ENCODE measurements around the gene CTH.

The CTH gene

DNA sequence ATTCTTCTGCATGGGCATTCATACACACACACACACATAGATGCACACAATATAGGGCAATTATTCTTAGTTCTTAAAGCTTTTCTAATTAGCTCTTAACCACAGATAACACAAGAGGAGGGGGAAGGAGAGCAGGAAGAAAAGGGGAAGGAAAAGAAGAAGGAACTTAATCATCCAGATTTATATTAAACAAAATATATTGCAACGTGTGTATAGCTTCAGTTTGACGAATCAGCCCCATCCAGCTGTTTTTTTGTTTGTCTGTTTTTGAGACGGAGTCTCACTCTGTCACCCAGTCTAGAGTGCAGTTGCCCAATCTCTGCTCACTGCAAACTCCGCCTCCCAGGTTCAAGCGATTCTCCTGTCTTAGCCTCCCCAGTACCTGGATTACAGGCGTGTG, 34.9 kb upstream of the CTH start:
- H3K4me3 ChIP-seq (replicated peaks; ENCODE audit: low read depth, low read length), result no peak overlapping the region
- TF ChIP-seq CTCF (IDR thresholded peaks at IDR 0.05; ENCODE audit: low read depth, low read length, missing control alignments), result no peak
- no peak for DNase-seq (ENCODE audit: extremely low read depth, low read depth)

DNA sequence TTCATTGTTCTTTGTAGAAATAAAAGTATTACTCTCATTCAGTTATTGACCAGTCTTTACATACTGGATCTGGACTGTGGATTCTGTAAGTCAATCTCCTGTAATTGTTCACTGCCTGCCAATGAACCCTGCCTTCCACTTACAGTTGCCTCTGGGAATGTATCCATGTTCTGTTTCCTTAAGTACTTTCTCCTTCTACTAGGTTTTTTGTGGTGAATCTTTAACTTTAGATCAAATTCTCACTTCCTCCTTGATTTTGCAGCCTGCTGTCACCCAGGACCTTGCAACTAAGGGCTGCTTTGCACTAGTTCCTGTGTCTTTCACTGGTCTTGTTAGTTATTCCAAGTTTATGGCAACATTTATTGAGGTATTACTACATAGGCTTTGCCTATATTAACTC, 28.4 kb upstream of the CTH start:
- no peak for DNase-seq (ENCODE audit: extremely low read depth, low read depth)
- no peak overlapping the region for H3K4me3 ChIP-seq (replicated peaks; ENCODE audit: low read depth, low read length)
- no peak for TF ChIP-seq CTCF (IDR thresholded peaks at IDR 0.05; ENCODE audit: low read depth, low read length, missing control alignments)

DNA sequence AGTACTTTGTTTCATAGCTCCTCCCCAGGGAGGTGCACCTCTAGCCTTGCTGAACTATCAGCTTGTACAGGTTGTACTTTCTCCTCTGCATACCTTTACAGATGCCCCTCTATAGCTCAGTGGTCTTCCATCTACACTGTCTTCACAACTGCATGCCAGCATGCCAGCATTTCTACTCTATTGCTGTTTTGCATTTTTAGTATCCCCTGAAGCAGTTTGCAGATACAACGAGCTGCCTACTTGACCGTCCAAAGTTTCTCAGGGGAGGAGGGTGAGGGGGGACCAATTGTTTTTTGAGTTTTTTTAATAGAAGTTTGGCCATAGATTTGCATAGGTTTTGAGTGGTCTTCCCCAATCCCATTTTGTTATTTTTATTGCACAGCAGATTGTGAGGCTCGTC, 27.6 kb upstream of the CTH start:
- no peak for TF ChIP-seq CTCF (IDR thresholded peaks at IDR 0.05; ENCODE audit: low read depth, low read length, missing control alignments)
- no peak for DNase-seq (ENCODE audit: extremely low read depth, low read depth)

DNA sequence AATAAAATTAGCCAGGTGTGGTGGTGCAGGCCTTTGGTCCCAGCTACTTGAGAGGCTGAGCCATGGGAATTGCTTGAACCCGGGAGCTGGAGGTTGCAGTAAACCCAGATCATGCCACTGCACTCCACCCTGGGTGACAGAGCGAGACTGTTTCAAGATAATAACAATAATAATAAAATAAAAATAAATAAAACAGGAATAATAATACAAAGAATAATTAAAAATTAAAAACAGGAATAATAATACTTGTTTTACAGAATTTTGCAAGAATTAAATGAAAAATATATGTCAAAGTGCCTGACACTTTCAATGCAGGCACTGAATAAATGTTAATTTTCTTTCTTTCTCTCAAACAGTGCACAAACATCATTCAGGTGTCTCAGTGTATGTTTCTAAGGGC, 26.5 kb upstream of the CTH start:
- no peak overlapping the region for H3K4me3 ChIP-seq (replicated peaks; ENCODE audit: low read depth, low read length)
- TF ChIP-seq CTCF (IDR thresholded peaks at IDR 0.05; ENCODE audit: low read depth, low read length, missing control alignments), result no peak
- no peak for DNase-seq (ENCODE audit: extremely low read depth, low read depth)

More for the DNA sequence above, 27.6 kb upstream of the CTH start:
- H3K4me3 ChIP-seq (replicated peaks; ENCODE audit: low read depth, low read length), result no peak overlapping the region

- no peak for DNase-seq (ENCODE audit: extremely low read depth, low read depth)
- no peak overlapping the region for H3K4me3 ChIP-seq (replicated peaks; ENCODE audit: low read depth, low read length)
- no peak for TF ChIP-seq CTCF (IDR thresholded peaks at IDR 0.05; ENCODE audit: low read depth, low read length, missing control alignments)
Observed at GRCh38 chr1:70385477-70385876, 25.6 kb upstream of the CTH start.

- TF ChIP-seq CTCF (IDR thresholded peaks at IDR 0.05; ENCODE audit: low read depth, low read length, missing control alignments), result no peak
- DNase-seq (ENCODE audit: extremely low read depth, low read depth), result no peak
- H3K4me3 ChIP-seq (replicated peaks; ENCODE audit: low read depth, low read length), result no peak overlapping the region
Observed at GRCh38 chr1:70386121-70386520, 24.9 kb upstream of the CTH start.

GRCh38 chr1:70387507-70387906, 23.6 kb upstream of the CTH start:
- no peak for DNase-seq (ENCODE audit: extremely low read depth, low read depth)
- no peak overlapping the region for H3K4me3 ChIP-seq (replicated peaks; ENCODE audit: low read depth, low read length)
- TF ChIP-seq CTCF (IDR thresholded peaks at IDR 0.05; ENCODE audit: low read depth, low read length, missing control alignments), result no peak
